ENCODE measurements around the gene INPP5B.
"Not testable (repeated sequence)": the region's sequence is repeated elsewhere in the genome, so short reads cannot be mapped to it uniquely, and the experiment has no call there.

Gene INPP5B

DNA sequence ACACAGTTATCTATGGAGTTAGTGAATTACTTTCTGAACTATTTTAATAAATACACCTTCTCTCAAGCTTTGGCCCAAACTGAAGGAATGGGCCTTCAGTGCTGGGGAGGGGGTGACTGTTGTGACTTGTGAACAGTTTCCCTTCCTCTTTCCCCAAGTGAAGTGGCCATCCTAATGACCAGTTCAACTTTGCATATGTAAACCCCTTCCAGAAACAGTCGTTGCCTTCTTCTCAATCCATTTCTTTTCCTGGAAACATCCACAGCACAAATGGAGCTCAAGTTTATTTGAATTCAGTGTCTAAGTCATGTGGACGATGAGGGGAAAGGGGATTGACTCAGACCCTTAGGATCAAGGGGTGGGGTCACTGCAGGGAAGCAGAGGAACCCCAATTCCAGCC lies 1.3 kb upstream of the INPP5B start:
- no peak for DNase-seq (ENCODE audit: low read depth in 2 of 2)

DNA sequence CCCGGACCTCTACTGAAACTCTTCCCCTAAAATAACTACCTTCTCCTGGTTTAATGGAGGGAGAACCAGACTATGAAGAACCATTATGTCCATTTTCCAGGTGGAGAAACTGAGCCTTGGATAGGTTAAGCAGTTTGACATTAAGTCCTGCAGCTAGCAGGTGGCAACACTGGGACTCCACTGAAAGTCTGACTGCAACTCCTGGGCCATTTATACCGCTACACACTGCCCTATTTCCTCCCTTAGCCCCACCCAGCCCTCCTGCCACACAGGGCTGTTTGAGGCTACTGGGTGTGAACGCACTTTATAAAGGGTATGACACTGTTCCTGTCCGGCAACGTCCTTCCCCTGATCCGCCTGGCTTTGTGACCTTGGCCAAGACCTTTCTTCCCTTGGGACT lies 511 bp upstream of the INPP5B start:
- DNase-seq (ENCODE audit: low read depth in 2 of 2) = no peak

DNA sequence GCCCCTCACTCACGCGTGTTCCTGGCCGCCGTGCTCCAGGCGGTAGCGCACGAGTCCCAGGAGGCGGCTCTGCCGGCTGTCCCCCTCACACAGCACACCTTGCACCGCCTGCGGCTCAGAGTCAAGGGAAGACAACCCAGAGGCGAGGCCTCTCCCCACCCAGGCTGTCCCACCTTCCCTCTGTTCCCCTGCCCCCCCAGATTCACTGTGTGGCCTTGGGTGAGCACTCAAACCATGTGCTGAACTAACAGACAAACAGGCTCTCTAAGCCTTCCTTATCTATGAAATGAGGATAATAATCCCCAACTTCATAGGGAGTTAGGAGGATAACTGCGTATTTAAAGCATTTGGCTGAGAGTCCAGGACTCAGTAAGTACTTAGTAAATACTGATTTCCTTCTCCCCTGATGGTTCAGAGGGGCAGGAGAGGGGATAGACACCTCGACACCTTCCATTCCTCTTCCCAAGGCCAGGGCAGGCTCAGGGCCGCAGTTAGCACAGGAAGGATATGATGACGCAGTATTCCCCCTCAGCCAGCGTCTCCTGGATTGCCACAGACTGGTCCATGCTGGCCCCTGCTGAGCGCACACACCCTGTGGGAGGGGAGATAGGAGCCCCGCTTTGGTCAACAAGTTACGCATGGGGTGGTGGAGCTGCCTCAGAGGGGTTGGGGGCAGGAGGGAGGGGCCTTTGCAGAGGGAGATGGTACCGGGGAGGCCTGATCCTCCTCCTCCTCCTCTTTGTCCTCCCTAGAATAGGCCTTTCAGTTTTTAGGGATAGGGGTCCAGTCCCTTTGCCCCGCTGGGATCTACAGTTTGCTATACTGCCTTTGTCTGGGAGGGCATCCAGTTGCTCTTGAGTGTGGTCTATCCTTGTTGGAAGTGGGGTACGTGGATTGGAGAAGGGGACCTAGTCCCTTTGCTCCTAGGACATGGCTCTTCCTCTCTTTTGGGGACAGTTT lies 830 bp downstream of the INPP5B start:
- DNase-seq (ENCODE audit: low read depth in 2 of 2) = no peak

DNA sequence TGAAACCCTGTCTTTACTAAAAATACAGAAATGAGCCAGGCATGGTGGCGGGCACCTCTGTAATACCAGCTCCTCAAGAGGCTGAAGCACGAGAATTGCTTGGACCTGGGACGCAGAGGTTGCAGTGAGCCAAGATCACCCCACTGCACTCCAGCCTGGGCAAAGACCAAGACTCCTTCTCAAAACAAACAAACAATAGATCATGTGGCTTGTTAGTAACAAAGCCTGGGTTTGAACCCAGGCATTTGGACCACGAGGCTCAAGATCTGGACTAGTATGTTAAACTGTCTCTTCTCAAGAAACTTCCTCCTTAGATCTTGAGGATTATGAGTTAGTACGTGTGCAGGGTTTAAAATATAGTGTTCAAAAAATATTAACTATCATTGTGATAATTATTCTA lies 1.6 kb downstream of the INPP5B start:
- DNase-seq (ENCODE audit: low read depth in 2 of 2) = no peak

DNA sequence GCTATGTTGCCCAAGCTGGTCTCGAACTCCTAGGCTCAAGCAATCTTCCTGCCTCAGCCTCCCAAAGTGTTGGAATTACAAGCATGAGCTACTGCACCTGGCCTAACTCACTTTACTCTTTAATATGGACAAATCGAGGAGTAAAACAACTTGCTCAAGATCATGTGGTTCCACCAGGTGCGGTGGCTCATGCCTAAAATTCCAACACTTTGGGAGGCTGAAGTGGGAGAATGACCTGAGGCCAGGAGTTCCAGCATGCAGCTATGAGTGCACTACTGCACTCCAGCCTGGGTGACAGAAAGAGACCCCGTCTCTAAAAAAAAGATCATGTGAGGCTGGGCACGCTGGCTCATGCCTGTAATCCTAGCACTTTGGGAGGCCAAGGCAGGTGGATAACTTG lies 2.0 kb downstream of the INPP5B start:
- no peak for DNase-seq (ENCODE audit: low read depth in 2 of 2)

DNA sequence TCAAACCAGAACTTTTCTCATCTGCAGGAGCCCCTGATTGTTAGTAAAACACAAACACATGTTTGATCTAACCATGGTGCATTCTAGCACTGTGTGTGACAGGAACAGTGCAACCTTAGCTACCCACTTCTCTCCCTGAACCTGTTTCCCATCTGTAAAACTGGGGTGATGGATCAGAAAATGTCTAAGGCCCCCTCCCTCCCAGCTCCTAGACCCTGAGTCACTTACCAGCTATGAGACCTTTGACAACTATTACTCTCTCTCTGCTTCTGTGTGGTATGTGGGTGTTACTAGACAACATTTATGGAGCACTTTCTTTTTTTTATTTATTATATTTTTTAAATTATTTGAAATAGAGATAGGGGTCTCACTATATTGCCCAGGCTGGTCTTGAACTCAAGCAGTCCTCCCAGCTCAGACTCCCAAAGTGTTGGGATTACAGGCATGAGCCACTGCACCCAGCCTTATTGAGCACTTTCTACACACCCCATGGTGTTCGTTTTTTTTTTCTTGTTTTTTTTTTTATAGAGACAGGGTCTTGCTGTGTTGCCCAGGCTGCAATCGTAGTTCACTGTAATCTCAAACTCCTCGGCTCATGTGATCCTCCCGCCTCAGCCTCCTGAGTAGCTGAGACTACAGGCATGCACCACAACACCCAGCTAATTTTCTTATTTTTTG lies 2.6 kb downstream of the INPP5B start:
- no peak for DNase-seq (ENCODE audit: low read depth in 2 of 2)

DNA sequence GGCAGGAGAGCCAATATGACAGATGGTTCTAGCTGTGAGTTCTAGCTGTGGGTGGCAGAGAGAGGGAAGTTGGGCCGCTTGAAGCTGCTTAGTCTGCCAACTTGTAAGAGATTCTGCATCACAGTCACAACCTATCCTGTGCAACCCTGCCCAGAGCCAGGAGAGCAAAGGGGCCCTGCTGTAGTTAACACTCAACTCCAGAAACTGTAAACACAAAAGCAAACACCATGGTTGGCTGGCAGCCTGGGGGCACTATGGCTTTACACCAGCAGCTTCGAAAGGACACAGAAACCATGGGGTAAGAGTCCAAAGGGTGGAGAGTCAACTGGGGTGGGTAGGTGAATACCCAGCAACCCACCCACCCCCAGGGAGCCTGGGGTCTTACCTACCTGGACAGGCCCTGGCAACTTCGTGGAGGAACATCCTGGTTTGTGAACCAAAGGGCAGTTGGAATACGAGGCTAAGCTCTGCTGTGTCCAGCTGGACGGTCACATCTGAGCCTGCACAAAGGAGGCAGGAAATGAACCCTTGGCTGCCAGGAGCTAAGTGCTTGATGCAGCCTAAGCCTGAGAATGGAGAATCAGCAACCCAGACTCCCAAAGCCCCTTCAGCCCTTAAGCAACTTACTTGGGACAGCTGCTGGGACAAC lies 6.4 kb downstream of the INPP5B start:
- DNase-seq (ENCODE audit: low read depth in 2 of 2) = no peak

DNA sequence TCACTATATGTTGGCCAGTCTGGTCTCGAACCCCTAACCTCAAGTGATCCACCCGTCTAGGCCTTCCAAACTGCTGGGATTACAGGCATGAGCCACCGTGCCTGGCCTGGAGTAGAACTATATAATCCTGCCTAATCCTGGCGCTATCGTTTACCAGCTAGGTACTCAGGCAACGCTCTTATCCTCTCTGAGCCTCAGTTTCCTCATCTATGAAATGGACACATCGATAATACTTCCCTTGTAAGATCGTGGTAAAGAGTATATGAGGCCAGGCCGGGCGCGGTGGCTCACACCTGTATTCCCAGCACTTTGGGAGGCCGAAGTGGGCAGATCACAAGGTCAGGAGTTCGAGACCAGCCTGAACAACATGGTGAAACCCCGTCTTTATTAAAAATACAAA lies 10.1 kb downstream of the INPP5B start:
- DNase-seq (ENCODE audit: low read depth in 2 of 2) = not testable (repeated sequence)

DNA sequence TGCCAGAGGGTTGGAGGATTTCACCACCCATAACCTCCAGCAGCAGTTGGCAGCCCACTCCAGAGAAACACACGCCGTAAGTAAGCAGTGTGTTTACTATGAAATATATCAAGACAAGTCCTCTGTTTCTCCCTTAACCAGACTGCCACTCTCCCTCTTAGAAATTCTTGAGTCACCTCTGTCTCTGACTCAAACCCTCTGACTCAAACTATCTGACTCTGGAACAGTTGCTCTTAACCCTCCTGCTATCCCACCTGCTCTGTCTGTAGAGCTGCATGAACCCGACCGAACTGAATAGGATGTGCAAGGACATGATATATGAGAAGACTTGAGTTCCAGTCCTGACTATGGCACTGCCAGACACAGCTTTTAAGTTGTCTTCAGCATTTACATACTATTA lies 14.1 kb downstream of the INPP5B start:
- no peak for DNase-seq (ENCODE audit: low read depth in 2 of 2)

DNA sequence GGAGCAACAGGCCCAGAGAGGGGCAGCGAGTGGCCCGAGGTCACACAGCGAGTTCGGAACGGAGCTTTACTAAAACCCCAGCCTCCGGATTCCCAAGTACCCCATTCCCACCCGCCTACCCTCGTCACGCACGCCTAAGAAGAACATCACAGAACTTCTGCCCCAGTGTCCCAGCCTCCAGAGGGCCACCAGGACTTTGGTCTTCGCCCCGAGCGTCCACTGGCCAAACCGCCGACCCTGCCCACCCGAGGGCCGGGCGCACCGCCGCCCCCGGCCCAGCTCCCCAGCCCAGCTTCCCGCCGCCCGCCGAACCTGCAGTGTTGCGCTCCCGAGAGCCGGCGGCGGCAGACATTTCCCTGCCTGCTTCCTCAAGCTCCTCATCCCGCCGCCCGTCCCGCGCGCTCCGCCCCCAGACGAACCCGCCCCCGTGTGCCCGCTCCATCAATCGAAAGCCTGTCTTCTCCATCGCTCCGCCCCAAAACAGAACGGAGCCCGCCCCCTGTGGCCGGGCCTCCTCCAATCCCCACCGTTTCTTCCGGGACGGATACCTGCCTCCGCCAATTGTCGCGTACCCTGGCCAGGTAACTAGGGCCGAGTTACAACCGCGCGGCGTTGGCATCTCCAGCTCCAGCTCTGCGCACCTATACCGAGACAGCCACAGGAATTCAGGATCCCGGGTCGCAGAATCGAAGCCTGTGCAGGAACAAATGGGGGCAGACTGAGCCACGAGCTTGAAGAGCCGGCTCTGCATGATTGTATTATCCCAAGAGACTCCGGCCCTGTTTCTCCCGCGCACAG lies 15.3 kb downstream of the INPP5B start:
- DNase-seq (ENCODE audit: low read depth in 2 of 2) = peak; percentile 95 to 99

DNA sequence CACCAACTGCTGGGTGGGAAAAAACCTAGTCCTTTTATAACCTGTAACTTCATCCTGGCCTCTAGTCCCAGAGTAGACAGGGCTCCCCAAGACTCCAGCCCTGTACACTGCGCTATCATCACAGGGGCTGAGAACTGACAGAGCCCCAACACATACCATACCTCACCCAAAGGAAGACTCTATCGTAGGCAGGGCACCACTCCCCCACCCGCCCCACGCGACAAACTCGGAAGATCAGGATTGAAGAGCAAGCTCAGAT lies 15.8 kb downstream of the INPP5B start:
- DNase-seq (ENCODE audit: low read depth in 2 of 2) = no peak

DNA sequence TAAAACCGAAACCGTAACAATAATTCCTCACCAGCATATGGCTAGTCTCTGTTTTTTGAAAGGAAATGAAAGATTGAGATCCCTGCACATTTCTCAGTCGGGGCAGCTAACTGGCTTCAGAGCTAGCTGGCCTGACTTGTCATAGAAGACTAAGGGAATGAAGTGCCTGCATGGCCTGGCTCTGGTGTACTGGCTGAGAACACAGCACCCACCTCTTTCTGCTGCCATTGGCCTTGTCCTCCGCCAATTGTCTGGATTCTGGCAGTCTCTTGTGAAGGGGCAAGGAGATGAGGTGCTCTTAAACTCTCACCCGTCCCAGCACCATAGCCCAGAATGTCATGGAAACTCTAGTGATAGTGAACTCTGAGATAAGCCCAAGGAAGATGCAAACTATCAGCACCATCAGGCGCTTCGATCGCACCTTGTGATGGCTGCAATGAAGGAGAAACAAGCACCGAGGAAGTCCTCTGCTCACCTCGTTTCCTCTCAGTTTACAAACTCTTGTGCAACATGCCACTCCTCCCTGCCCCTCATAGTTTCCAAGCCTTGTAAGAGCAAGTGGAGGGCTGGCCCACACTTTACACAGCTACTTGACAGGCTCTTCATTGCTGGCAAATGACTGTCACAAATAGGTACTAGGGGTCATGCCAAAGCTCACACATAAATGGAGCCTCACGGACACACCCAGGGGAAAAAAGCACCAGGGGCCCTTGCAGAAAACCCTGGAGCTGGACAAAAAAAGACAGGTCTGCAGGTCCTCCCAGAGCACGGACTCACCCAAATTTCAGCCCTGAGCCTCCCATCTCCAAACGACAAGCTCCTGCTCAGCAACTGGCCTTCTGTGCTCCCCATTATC lies 16.4 kb downstream of the INPP5B start:
- peak in 1 of 2 experiments; percentile 26 for DNase-seq (ENCODE audit: low read depth in 2 of 2)

DNA sequence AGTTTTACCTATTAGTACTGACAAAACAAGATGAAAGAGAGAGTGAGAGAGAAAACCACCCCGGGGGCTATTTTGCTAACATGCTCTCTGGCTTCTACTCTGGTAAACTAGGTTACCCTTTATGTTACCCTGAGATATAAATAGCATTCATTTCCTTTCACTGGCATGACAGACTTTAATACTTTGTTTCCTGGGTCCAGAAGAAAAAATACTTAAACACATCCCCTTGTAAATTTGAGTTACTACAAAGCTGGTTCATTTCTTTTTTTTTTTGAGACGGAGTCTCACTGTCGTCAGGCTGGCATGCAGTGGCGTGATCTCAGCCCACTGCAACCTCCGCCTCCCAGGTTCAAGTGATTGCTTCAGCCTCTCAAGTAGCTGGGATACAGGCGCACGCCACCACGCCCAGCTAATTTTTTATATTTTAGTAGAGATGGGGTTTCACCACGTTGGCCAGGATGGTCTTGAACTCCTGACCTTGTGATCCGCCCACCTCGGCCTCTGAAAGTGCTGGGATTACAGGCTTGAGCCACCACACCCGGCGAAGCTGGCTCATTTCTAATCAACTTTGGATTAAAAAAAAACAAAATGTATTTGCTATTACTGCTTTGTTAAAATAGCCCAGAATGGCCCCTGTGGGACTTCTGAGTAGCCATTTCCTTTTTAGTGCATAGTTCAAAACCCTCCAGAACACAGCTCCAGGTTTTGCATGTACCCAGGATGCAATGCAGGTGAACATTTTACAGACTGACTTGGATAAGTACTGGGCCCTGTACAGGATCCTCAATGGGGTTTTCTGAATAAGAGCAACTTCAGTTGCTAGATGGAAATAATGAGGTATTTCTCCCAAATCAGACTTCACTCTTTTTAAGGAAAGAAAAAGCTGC lies 20.6 kb downstream of the INPP5B start:
- DNase-seq (ENCODE audit: low read depth in 2 of 2) = no peak

DNA sequence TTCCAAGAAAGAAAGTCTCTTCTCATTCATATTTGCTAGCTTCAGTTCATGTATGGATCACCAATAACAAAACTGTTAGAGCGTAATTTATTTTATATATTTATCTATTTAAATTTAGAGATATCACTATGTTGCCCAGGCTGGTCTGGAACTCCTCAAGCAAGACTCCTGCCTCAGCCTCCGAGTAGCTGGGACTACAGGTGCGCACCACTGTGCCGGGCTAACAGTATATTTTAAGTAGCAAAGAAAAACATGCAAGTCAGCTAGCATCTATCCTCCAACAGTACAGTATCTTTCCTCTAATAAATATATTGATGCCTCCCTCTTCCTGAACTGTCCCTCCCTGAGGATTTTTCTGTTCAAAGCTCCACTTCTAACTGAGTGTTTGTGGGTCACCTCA lies 21.5 kb downstream of the INPP5B start:
- DNase-seq (ENCODE audit: low read depth in 2 of 2) = no peak

DNA sequence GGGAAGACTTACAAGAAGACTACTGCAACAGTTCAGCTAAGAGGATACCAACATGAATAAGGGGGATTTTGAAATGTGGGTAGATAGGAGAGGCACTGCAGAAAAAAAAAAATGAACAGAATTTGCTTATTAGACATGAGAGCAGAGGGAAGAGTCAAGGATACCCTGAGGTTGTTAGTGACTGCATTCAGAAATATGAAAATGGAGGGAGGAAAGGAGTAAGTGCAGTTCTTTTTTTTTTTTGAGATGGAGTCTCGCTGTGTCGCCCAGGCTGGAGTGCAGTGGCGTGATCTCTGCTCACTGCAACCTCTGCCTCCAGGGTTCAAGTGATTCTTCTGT lies 23.3 kb downstream of the INPP5B start:
- DNase-seq (ENCODE audit: low read depth in 2 of 2) = no peak

DNA sequence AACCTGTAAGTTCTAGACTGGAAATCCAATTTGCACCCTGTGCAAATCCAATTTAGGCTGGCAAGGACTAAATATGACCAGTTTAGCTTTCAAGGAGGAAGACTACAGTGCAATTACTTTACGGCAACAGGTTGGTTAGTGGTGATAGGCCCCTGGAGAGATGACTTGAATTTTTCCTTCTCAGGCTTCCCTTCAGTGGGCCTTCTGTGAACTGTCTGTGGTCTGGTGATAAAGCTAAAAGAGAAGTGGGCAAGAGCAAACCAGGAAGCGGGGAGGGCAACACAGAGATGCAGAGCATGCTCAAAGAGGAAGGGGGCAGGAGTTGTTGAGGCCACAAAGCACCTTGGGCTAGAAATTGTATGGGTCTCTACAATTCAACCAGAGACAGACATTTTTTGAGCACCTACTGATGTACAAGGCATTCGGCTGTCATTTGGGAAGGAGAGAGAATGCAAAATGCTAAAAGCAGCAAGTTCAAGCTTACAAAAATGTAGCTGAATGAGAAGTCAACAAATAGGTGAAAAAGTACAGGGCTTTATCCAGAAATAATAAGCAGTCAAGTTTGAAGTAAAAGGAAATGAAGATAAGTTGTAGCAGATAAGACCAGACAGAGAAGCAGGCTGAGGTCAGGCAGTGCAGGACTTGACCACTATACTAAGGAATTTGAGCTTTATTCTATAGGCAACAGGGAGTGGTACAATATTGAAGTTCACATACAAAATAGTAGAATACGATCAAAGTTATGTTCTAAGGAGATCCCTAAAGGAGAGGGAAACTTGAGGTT lies 23.9 kb downstream of the INPP5B start:
- DNase-seq (ENCODE audit: low read depth in 2 of 2) = no peak

DNA sequence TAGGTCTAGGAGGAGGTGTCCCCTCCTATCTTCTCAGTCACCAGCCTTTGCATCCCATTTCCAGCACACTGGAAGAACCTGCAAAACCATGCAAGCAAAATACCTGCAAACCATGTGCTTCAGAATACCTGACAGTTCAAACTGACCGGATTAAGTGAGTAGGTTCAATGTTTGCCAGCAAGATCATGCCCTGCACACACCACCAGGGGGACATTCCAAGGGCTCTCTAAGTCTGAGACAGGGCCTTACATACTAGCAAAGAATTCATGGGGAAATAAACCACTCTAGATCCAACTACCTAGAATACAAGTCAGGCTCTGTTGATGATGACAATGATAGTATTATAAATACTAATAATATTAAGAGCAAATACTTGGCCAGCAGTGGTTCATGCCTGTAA lies 27.6 kb downstream of the INPP5B start:
- no peak for DNase-seq (ENCODE audit: low read depth in 2 of 2)

DNA sequence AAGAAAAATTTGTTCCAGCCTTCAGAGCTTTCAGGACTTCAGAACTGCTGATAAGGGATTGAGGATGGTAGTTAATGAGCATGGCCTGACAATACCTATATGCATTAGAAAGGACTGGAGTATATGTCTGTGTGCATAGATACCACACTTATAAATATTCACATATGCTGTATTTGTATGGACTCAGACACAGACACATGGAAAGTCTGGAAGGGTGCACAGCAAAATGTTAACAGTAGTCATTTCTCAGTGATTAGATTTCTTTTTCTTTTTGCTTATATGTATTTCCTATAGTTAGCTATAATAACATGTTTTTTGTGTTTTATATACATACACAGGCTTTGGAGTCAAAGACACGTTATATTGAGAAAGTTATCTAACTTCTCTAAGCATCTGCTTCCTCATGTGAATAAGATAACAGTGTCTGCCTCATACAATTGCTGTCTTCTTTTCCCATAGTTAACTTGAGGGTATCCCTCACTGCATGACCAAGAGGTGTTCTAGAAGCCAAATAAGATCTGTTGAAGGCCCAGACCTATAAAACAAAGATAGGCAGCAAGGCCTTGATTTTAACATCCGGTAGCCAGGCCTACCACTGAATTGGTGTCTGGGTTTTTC lies 31.3 kb downstream of the INPP5B start:
- no peak for DNase-seq (ENCODE audit: low read depth in 2 of 2)
